AG10803 (cell line): ENCODE results near the gene FAM241B.

ENCODE experiments used
- DNase-seq: peaks from one replicate; pipeline ENCODE4 v3.0.0; 2010; ENCODE audit warnings: low read depth
- H3K4me3 ChIP-seq: 2 replicates; pipeline ENCODE4 v1.5.1; 2011; ENCODE audit warnings: mild to moderate bottlenecking, low read length, control low read depth
- TF ChIP-seq, protein P1 (sequence below): conservative IDR thresholded peaks from 2 replicates; pipeline ENCODE4 v1.5.1; 2011; ENCODE audit warnings: mild to moderate bottlenecking, low read length, control low read depth, inconsistent platforms

FAM241B gene

DNA sequence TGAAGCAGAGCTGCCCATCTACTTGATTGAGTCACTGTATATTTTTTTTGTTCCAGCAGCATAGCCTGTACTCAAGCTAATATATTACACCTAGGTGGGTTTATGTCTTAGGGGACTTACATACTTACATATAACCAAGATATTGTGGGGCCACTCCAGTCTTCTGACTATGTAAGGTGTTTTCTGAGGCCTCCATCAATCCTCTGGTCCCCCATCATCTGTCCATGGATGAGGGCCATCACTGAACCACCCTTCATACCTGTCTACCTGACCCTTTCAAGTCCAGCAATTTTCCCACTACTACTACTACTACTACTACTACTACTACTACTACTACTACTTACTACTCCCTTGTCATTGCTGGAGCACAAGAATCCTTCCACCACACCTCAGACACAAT lies 3.2 kb upstream of the FAM241B start:
- no peak overlapping the region for H3K4me3 ChIP-seq
- no peak for DNase-seq
- TF ChIP-seq, protein P1, sequence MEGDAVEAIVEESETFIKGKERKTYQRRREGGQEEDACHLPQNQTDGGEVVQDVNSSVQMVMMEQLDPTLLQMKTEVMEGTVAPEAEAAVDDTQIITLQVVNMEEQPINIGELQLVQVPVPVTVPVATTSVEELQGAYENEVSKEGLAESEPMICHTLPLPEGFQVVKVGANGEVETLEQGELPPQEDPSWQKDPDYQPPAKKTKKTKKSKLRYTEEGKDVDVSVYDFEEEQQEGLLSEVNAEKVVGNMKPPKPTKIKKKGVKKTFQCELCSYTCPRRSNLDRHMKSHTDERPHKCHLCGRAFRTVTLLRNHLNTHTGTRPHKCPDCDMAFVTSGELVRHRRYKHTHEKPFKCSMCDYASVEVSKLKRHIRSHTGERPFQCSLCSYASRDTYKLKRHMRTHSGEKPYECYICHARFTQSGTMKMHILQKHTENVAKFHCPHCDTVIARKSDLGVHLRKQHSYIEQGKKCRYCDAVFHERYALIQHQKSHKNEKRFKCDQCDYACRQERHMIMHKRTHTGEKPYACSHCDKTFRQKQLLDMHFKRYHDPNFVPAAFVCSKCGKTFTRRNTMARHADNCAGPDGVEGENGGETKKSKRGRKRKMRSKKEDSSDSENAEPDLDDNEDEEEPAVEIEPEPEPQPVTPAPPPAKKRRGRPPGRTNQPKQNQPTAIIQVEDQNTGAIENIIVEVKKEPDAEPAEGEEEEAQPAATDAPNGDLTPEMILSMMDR = no peak

DNA sequence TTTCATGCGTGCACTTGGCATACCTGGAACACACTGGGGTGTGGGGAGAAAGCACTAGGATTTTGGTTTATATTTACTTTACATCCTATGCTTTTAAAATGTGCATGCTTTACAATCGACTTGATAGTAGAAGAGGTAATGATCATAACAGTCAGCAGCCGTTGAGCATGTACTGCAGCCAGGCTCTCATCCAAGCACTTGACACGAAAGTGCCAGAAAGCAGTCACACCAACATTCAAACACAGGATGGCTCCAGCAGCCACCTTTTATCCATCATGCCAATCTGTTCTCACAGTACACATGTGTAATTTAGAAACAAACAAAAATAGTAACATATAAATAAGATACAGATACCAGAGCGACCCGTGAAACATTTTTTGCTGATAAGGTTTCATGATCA lies 1.2 kb upstream of the FAM241B start:
- TF ChIP-seq, protein P1 = no peak
- no peak for DNase-seq

DNA sequence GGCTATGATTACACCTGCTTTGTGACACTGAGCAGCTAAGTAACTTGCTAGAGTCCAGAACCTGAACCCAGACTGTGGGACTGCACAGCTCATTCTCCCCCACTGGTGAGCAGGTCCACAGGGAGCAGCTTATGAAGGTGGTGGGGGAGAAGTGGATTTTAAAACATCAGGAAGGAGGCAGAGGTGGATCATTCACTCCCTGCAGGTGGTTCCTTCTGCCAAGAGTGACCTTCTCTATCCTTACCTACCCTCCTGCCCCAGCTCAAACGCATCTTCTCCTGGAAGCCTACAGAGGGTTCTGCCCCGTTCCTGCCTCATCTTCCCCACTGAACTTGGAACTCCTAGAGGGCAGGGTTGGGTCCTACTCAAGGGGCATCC lies 539 bp upstream of the FAM241B start:
- TF ChIP-seq, protein P1 = no peak
- no peak for DNase-seq
- H3K4me3 ChIP-seq = no peak overlapping the region

More for the DNA sequence above, 1.2 kb upstream of the FAM241B start:
- H3K4me3 ChIP-seq = no peak overlapping the region

DNA sequence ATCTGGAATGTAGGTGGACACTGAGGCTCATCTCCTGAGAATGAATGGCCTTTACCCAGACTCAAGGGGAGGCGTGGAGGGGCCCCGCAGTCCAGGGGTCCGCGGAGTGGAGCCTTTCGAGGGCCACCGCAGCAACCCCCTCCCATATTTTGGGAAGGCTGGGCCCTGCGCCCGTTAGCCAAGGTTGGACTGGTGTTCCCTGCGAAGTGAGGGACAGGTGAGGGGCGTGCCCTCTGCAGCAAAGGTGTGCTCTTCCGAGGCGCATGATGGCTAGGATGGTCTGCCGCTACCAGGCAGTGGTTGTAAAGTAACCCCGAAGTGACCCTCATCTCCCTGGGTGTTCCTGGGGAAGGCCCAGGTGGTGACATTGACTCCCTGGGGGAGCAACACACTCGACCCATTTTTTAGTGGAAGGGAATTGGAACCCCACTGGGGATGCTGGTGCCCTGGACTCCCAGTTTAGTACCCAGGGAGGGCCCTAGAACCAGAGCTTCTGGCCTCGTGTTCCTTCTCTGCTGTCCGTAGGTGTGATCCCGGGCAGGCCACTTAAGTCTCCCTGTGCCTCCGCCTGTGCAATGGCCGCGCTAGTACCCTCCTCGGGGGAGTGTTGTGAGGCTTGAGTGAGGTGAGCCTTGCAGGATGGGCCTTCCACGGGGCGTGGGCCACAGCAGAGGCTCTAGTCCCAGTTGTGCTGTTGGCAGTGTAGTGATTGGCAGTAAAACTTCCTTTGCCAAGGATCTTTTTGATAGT lies 779 bp downstream of the FAM241B start:
- H3K4me3 ChIP-seq = no peak overlapping the region
- DNase-seq = no peak
- TF ChIP-seq, protein P1 = no peak

DNA sequence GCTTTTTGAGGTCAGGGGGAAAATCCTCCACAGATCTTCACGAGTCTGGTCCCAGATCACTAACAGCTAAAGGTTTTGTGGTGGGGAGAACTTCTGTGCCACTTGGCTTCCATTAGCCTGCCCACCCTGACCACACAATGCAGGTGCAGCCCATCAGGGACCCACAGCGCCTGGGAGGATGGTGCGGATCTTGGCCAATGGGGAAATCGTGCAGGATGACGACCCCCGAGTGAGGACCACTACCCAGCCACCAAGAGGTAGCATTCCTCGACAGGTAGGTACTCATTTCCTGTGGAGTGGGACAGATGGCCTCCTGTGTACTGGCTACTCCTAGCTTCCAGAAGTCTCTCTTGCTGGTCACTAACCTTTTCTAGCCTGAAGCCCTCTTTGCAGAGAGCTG lies 1.5 kb downstream of the FAM241B start:
- no peak for DNase-seq
- H3K4me3 ChIP-seq = no peak overlapping the region
- TF ChIP-seq, protein P1 = no peak

DNA sequence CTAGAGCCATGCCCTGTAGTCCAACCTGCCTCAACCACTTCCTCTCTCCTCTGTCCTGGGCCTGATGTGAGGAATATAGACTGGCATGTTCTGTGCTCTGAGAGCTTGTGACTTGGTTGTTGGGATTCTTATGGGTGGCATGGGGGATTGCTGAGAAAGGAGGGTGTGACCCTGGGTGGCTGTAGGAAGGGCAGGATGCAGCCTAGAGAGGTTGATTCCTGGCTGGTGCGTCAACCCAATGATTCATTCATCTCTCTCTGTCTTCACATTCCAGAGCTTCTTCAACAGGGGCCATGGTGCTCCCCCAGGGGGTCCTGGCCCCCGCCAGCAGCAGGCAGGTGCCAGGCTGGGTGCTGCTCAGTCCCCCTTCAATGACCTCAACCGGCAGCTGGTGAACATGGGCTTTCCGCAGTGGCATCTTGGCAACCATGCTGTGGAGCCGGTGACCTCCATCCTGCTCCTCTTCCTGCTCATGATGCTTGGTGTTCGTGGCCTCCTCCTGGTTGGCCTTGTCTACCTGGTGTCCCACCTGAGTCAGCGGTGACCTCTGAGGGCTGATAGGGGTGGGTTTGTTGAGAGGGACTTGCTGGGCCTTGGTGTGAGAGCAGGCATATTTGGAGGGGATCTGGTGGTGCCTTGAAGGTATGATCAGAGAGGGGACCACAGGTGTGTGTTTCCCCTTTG lies 2.6 kb downstream of the FAM241B start:
- TF ChIP-seq, protein P1 = no peak
- DNase-seq = no peak
- no peak overlapping the region for H3K4me3 ChIP-seq
